Dermis lymphatic vessel endothelial cell (primary cell): ENCODE measurements around the gene SPON1. TPM values are rescaled to one million over a fixed set of nuclear protein-coding genes. Genes with fewer than 3 reads are reported as not detected.

ENCODE experiments used
- total RNA-seq: library from RNA; depleted of rRNA; stranded (reverse); fragments of >200 nt; gene quantifications from 2 replicates; pipeline ENCODE4 v1.2.1, GENCODE V29; 2014

SPON1 gene
- 0.17 and 1.2 TPM in 2 replicates for total RNA-seq

GRCh38 chr11:13962562-13963168 lies at the start of gene SPON1:
Gene SPON1 (plus strand): TSS chr11:13962723. CDS start chr11:13962905, 182 bp downstream.

